GM23248 (cell line): ENCODE measurements around the gene CNTNAP5. TPM values are rescaled to one million over a fixed set of nuclear protein-coding genes. Genes with fewer than 3 reads are reported as not detected.

Experiments
- DNase-seq: peaks from one replicate; pipeline ENCODE4 v3.0.0-alpha.2; 2015
- H2AFZ ChIP-seq: fragments of 200-600 bp; sonication (generic); 2 replicates; pipeline ENCODE4 v1.6.1; 2016; ENCODE audit warnings: antibody characterized with exemption
- H3F3A ChIP-seq: fragments of 200-600 bp; sonication (generic); 2 replicates; pipeline ENCODE4 v1.6.1; 2016; ENCODE audit warnings: mild to moderate bottlenecking, antibody characterized with exemption, mixed run types; ENCODE audit not compliant: insufficient read depth
- H3K27ac ChIP-seq: fragments of 200-600 bp; sonication (generic); 2 replicates; pipeline ENCODE4 v1.5.1; 2016; ENCODE audit warnings: mild to moderate bottlenecking
- H3K27me3 ChIP-seq: fragments of 200-600 bp; sonication (generic); replicated peaks from 2 replicates; pipeline ENCODE4 v1.6.1; 2016; ENCODE audit warnings: mild to moderate bottlenecking; ENCODE audit not compliant: insufficient read depth
- H3K36me3 ChIP-seq: fragments of 200-600 bp; sonication (generic); 2 replicates; pipeline ENCODE4 v1.6.1; 2016; ENCODE audit warnings: low read depth, mild to moderate bottlenecking
- H3K4me1 ChIP-seq: fragments of 200-600 bp; sonication (generic); 2 replicates; pipeline ENCODE4 v1.6.1; 2016; ENCODE audit warnings: mild to moderate bottlenecking; ENCODE audit not compliant: insufficient read depth
- H3K4me2 ChIP-seq: fragments of 200-600 bp; sonication (generic); one replicate; pipeline ENCODE4 v1.6.1; 2016; ENCODE audit warnings: mild to moderate bottlenecking; ENCODE audit not compliant: unreplicated experiment
- H3K4me3 ChIP-seq: fragments of 200-600 bp; sonication (generic); 2 replicates; pipeline ENCODE4 v1.5.1; 2016; ENCODE audit warnings: mild to moderate bottlenecking
- H3K79me2 ChIP-seq: fragments of 200-600 bp; sonication (generic); 2 replicates; pipeline ENCODE4 v1.6.1; 2016; ENCODE audit warnings: mild to moderate bottlenecking; ENCODE audit not compliant: insufficient read depth
- H3K9ac ChIP-seq: fragments of 200-600 bp; sonication (generic); 2 replicates; pipeline ENCODE4 v1.6.1; 2016; ENCODE audit warnings: mild to moderate bottlenecking
- H3K9me2 ChIP-seq: fragments of 200-600 bp; sonication (generic); 2 replicates; pipeline ENCODE4 v1.6.1; 2016; ENCODE audit warnings: mixed run types, mild to moderate bottlenecking, moderate library complexity; ENCODE audit not compliant: insufficient read depth
- H3K9me3 ChIP-seq: fragments of 200-600 bp; sonication (generic); one replicate; pipeline ENCODE4 v1.6.1; 2017; ENCODE audit warnings: low read depth
- H4K20me1 ChIP-seq: fragments of 200-600 bp; sonication (generic); 2 replicates; pipeline ENCODE4 v1.6.0; 2016; ENCODE audit not compliant: insufficient read depth
- EZH2 ChIP-seq: fragments of 200-600 bp; sonication (generic); IDR thresholded peaks from 2 replicates; pipeline ENCODE4 v1.6.1; 2018; ENCODE audit warnings: antibody characterized with exemption, mild to moderate bottlenecking; ENCODE audit not compliant: insufficient read depth, poor library complexity, severe bottlenecking
- EZH2phosphoT487 ChIP-seq: fragments of 200-600 bp; sonication (generic); IDR thresholded peaks from 2 replicates; pipeline ENCODE4 v1.6.1; 2018; ENCODE audit warnings: antibody characterized with exemption, moderate library complexity, mild to moderate bottlenecking, low read depth; ENCODE audit not compliant: insufficient read depth
- WGBS, 2 experiments: methylation state at CpG; one replicate each; pipeline ENCODE4 v1.1.6; 2015 to 2017; ENCODE audit warnings: low lambda C conversion rate in 2 of 2, low coverage in 1 of 2; ENCODE audit errors: missing lambda C conversion rate in 2 of 2; 5-methylcytosine and 5-hydroxymethylcytosine counted together
- in situ Hi-C: fragments of 300-500 bp; cut with MboI; formaldehyde crosslinking; loops from 2 replicates; pipeline ENCODE4 v1.15.0; 2020
- polyA plus RNA-seq: library from polyadenylated mRNA; unstranded; fragments of >200 nt; fragmentation: Nextera tagmentation; extraction: Ambion mirVana; gene quantifications from 2 replicates; pipeline ENCODE4 v1.2.1, GENCODE V29; 2016
- total RNA-seq: library from RNA; depleted of rRNA; stranded (reverse); fragments of >200 nt; shearing (Covaris generic); gene quantifications from 2 replicates; pipeline ENCODE4 v1.2.3, GENCODE V29; 2014

Gene CNTNAP5
- total and polyA plus RNA-seq, 2 experiments from 2014 or later, result not detected

DNA sequence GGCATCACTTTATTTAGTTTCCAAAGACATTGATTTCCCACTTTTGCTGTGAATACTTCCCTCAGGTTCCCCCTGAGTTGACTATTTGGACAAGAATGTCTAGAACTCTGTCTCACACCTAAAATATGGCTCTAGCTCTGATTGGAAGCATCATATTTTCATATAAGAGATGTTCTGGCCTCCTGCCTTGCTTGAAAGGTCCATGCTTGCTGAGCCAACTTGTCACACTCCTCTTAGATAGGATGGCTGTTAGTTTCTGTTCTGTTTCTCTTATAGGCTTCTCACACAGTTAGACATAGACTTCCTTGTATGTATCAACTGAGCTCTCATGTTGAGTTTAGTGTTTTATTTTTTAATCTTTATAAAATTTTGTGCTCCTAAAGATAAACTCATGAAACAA is 87.1 kb downstream of the CNTNAP5 start:
- in situ Hi-C loops, result no loop called here
- no peak overlapping the region for H3K4me2 ChIP-seq
- no peak overlapping the region for H3K27ac ChIP-seq
- no peaks in the 10 kb centered on the region for H3K36me3 ChIP-seq
- H4K20me1 ChIP-seq, result no peaks in the 10 kb centered on the region
- H3K79me2 ChIP-seq, result no peaks in the 10 kb centered on the region
- no peak for TF ChIP-seq EZH2
- no peak for TF ChIP-seq EZH2phosphoT487
- no peaks in the 10 kb centered on the region for H3K4me1 ChIP-seq
- H3K9ac ChIP-seq, result no peak overlapping the region
- H3K4me3 ChIP-seq, result no peak overlapping the region
- H3K27me3 ChIP-seq, result no peaks in the 10 kb centered on the region
- no peaks in the 10 kb centered on the region for H3K9me3 ChIP-seq
- H3F3A ChIP-seq, result no peaks in the 10 kb centered on the region
- DNase-seq, result no peak
- H2AFZ ChIP-seq, result no peak overlapping the region
- no peaks in the 10 kb centered on the region for H3K9me2 ChIP-seq

DNA sequence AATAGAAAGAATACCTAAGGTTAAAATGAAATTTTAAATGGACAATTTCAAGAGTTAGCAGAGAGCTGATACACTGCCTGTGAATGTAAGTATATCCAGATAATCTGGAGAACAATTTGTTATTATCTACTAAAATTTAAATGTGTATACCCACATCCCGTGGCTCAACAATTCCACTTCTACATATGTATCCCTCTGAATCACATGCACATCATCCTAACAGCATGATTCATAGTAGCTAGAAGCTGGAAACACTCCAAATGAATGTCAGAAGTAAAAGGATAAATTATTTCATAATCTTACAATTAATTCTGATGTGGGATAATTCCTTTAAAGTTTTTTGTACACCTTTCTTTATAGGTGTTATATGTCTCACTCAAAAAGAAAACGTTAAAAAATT is 87.9 kb downstream of the CNTNAP5 start:
- Histone ChIP-seq H3K9ac (no peak overlapping the region), H3K4me1 (no peaks in the 10 kb centered on the region), H3K4me2 (no peak overlapping the region), H3K9me3 (no peaks in the 10 kb centered on the region), H3K27me3 (no peaks in the 10 kb centered on the region), H2AFZ (no peak overlapping the region), H3K27ac (no peak overlapping the region), H3K79me2 (no peaks in the 10 kb centered on the region), H3K9me2 (no peaks in the 10 kb centered on the region), H3F3A (no peaks in the 10 kb centered on the region), H3K4me3 (no peak overlapping the region), H3K36me3 (no peaks in the 10 kb centered on the region), H4K20me1 (no peaks in the 10 kb centered on the region)
- DNase-seq, result peak; percentile 6
- 0 to 2% methylated on average over 2 of the region's 2 CpGs for WGBS, 2 experiments
- no peak for TF ChIP-seq EZH2phosphoT487
- TF ChIP-seq EZH2, result no peak
- in situ Hi-C loops, result no loop called here

DNA sequence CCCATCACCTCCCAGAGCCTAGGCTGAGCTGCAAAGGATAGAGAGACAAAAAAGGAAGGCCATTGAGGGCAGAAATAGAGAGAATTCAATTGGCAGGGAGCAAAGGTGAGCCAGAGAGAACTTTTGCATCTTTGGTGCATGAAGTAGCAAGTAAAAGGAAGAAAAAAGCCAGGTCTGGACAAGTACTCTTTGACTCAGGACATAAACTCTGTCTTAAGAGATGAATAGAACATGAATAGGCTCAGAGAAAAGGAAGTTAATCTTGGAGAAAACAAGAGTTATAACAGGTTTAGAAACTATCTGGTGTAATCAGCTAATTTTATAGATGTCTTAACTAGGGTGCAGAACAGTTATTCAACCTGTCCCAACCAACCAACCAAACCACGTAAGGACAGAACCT is 95.2 kb downstream of the CNTNAP5 start:
- Histone ChIP-seq H2AFZ (no peak overlapping the region), H3K9me2 (no peaks in the 10 kb centered on the region), H3K27ac (no peak overlapping the region), H3F3A (no peaks in the 10 kb centered on the region), H3K4me2 (no peak overlapping the region), H3K9ac (no peak overlapping the region), H3K4me3 (no peak overlapping the region), H3K9me3 (no peaks in the 10 kb centered on the region), H3K36me3 (no peaks in the 10 kb centered on the region), H3K27me3 (no peaks in the 10 kb centered on the region), H3K4me1 (no peaks in the 10 kb centered on the region), H4K20me1 (no peaks in the 10 kb centered on the region), H3K79me2 (no peaks in the 10 kb centered on the region)
- no peak for TF ChIP-seq EZH2
- no peak for TF ChIP-seq EZH2phosphoT487
- in situ Hi-C loops, result no loop called here
- DNase-seq, result no peak
- 35 to 38% methylated on average over 1 of the region's 1 CpG for WGBS, 2 experiments

DNA sequence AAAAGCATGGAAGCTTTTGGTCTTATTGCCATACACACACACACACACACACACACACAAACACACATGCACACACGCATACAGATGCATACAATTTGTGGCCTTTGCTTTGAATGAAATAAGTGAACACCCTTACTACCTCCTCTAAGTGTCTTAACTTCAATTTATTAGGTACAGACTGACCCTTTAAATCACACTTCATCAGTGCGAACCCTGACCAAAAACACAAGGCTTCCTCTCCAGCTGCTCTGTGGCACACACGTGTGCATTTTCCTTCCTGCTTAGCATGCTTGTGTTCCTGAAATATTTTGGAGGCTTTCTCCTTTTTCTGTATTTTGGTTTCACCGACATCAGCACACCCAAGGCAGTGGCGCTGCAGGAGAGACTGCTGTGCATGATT is 96.0 kb downstream of the CNTNAP5 start:
- no peak overlapping the region for H3K9ac ChIP-seq
- H3K9me3 ChIP-seq, result no peaks in the 10 kb centered on the region
- no peak overlapping the region for H3K4me2 ChIP-seq
- no peaks in the 10 kb centered on the region for H3K79me2 ChIP-seq
- H3K36me3 ChIP-seq, result no peaks in the 10 kb centered on the region
- 15 to 19% methylated on average over 5 of the region's 5 CpGs for WGBS, 2 experiments
- no peaks in the 10 kb centered on the region for H4K20me1 ChIP-seq
- H3K4me1 ChIP-seq, result no peaks in the 10 kb centered on the region
- in situ Hi-C loops, result no loop called here
- no peak for TF ChIP-seq EZH2
- no peak for TF ChIP-seq EZH2phosphoT487
- H3K27ac ChIP-seq, result no peak overlapping the region
- no peak overlapping the region for H3K4me3 ChIP-seq
- H2AFZ ChIP-seq, result no peak overlapping the region
- H3K27me3 ChIP-seq, result no peaks in the 10 kb centered on the region
- H3K9me2 ChIP-seq, result no peaks in the 10 kb centered on the region
- no peaks in the 10 kb centered on the region for H3F3A ChIP-seq
- no peak for DNase-seq

DNA sequence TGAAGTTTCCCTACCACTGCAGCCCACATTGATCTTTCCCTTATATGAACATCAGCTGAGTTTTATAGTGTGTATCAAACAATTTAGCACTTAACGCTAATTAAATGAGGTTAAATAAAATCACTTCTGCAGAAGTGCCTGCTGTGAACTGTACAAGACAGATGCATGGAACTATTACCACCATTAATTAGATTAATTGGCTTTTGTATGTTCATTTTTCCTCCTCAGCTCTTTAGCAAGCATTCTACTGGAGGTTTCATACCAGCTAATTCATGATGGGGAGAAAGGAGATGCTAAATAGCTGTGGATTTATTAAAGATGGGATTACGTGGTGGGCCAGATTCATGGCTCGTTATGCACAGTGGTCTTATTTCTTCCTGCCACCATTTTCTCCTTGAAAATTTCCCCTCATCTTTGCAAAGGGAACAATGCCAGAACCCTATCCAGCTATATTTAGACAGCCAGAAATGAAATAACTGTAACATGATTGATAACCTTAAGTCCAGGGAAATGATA is 96.7 kb downstream of the CNTNAP5 start:
- no peaks in the 10 kb centered on the region for H3F3A ChIP-seq
- no peak for DNase-seq
- no peaks in the 10 kb centered on the region for H3K27me3 ChIP-seq
- in situ Hi-C loops, result no loop called here
- no peaks in the 10 kb centered on the region for H3K79me2 ChIP-seq
- WGBS, 2 experiments, result 43 to 46% methylated on average over 3 of the region's 3 CpGs
- no peaks in the 10 kb centered on the region for H3K9me2 ChIP-seq
- TF ChIP-seq EZH2phosphoT487 (no peak), EZH2 (no peak)
- H3K9ac ChIP-seq, result no peak overlapping the region
- no peak overlapping the region for H3K27ac ChIP-seq
- H2AFZ ChIP-seq, result no peak overlapping the region
- no peak overlapping the region for H3K4me3 ChIP-seq
- H3K4me2 ChIP-seq, result no peak overlapping the region
- H4K20me1 ChIP-seq, result no peaks in the 10 kb centered on the region
- H3K36me3 ChIP-seq, result no peaks in the 10 kb centered on the region
- no peaks in the 10 kb centered on the region for H3K9me3 ChIP-seq
- no peaks in the 10 kb centered on the region for H3K4me1 ChIP-seq
